Astrocyte (in vitro differentiated cells and primary cell): ENCODE data around the gene P4HA2. TPM values are rescaled to one million over a fixed set of nuclear protein-coding genes. Genes with fewer than 3 reads are reported as not detected.

Source experiments
- DNase-seq: peaks from one replicate; pipeline ENCODE4 v3.0.0-alpha.2; 2010; ENCODE audit warnings: low read depth
- FAIRE-seq: peaks from 2 replicates; lab custom pipeline; 2011; peaks lifted over from hg19 to GRCh38; lab: Jason Lieb, UNC
- H2AFZ ChIP-seq: 2 replicates; pipeline ENCODE4 v1.6.0; 2012; ENCODE audit warnings: low read depth, low read length, inconsistent platforms
- H3K27ac ChIP-seq: 2 replicates; pipeline ENCODE4 v1.5.1; 2011; ENCODE audit warnings: low read depth, low read length, inconsistent platforms
- H3K27me3 ChIP-seq: 2 replicates; pipeline ENCODE4 v1.6.0; 2011; ENCODE audit warnings: low read length, inconsistent platforms; ENCODE audit not compliant: insufficient read depth
- H3K36me3 ChIP-seq: 2 replicates; pipeline ENCODE4 v1.5.1; 2011; ENCODE audit warnings: low read length, inconsistent platforms; ENCODE audit not compliant: insufficient read depth
- H3K4me1 ChIP-seq: 2 replicates; pipeline ENCODE4 v1.5.1; 2011; ENCODE audit warnings: low read length, inconsistent platforms; ENCODE audit not compliant: insufficient read depth
- H3K4me2 ChIP-seq: 2 replicates; pipeline ENCODE4 v1.6.0; 2012; ENCODE audit warnings: low read length, inconsistent platforms
- H3K4me3 ChIP-seq: 2 replicates; pipeline ENCODE4 v1.5.1; 2011; ENCODE audit warnings: low read depth, mild to moderate bottlenecking, low read length, inconsistent platforms; ENCODE audit not compliant: insufficient read depth
- H3K79me2 ChIP-seq: 2 replicates; pipeline ENCODE4 v1.6.0; 2012; ENCODE audit warnings: mild to moderate bottlenecking, low read length, inconsistent platforms; ENCODE audit not compliant: insufficient read depth
- H3K9ac ChIP-seq: 2 replicates; pipeline ENCODE4 v1.6.0; 2012; ENCODE audit warnings: mild to moderate bottlenecking, low read length, inconsistent platforms
- H3K9me3 ChIP-seq: 2 replicates; pipeline ENCODE4 v1.5.1; 2012; ENCODE audit warnings: low read depth, mild to moderate bottlenecking, low read length, inconsistent platforms; ENCODE audit not compliant: insufficient read depth
- H4K20me1 ChIP-seq: 2 replicates; pipeline ENCODE4 v1.6.0; 2012; ENCODE audit warnings: low read length, inconsistent platforms; ENCODE audit not compliant: insufficient read depth
- H3K27ac Mint-ChIP-seq: one replicate; pipeline ENCODE4 v1.8.0; 2021; ENCODE audit warnings: mild to moderate bottlenecking, mixed read lengths; ENCODE audit not compliant: unreplicated experiment
- H3K27me3 Mint-ChIP-seq: one replicate; pipeline ENCODE4 v1.8.0; 2021; ENCODE audit warnings: low read depth, mixed read lengths; ENCODE audit not compliant: unreplicated experiment
- H3K36me3 Mint-ChIP-seq: one replicate; pipeline ENCODE4 v1.8.0; 2021; ENCODE audit warnings: low read depth, mixed read lengths; ENCODE audit not compliant: unreplicated experiment
- H3K4me1 Mint-ChIP-seq: one replicate; pipeline ENCODE4 v1.8.0; 2021; ENCODE audit warnings: low read depth, mixed read lengths; ENCODE audit not compliant: unreplicated experiment
- H3K4me3 Mint-ChIP-seq: one replicate; pipeline ENCODE4 v1.8.0; 2021; ENCODE audit warnings: mild to moderate bottlenecking, moderate library complexity, mixed read lengths; ENCODE audit not compliant: unreplicated experiment
- H3K9me3 Mint-ChIP-seq: one replicate; pipeline ENCODE4 v1.8.0; 2021; ENCODE audit warnings: mild to moderate bottlenecking, mixed read lengths; ENCODE audit not compliant: unreplicated experiment
- EZH2 ChIP-seq: IDR thresholded peaks from 2 replicates; pipeline ENCODE4 v1.6.1; 2012; ENCODE audit warnings: mild to moderate bottlenecking, low read length, inconsistent platforms; ENCODE audit not compliant: insufficient read depth
- total RNA-seq: library from RNA; stranded (reverse); gene quantifications from 2 replicates; pipeline ENCODE4 v1.2.1, GENCODE V29; 2021
- TF ChIP-seq, protein P1 (sequence below): IDR thresholded peaks from 2 replicates; pipeline ENCODE4 v1.5.1; 2011; ENCODE audit warnings: low read depth, mild to moderate bottlenecking, inconsistent platforms, low read length, moderate library complexity; ENCODE audit not compliant: insufficient read depth

Gene P4HA2
- total RNA-seq, 1 donor from 2014 or later, result 214 TPM

DNA sequence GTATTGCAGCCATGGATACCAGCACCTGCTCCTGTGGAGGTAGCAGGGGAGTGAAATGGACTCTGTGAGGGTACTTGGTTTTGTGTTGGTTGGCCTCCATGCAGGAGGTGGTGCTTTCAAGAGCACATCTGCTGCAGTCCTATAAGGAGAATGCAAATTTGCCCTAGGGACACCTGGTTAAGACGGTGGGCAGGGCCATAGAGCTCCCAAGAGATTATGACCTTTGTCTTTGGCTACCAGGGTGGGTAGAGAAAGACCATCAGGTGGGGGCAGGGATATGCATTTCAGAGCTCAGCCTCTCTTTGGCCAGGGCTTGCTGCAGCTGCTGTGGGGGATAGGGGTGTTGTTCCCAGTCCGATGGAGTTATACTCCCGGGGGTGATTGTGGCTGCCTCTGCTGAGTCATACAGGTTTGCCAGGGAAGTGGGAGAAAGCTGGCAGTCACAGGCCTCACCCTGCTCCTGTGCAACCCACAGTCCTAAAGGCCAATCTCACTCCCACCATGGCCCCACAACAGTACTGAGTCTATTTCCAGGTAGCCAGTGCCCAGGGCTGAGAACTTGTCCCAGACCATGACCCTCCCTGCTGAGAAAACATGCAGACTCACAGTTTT lies 15.8 kb upstream of the P4HA2 start:
- TF ChIP-seq EZH2, result no peak
- TF ChIP-seq, protein P1, sequence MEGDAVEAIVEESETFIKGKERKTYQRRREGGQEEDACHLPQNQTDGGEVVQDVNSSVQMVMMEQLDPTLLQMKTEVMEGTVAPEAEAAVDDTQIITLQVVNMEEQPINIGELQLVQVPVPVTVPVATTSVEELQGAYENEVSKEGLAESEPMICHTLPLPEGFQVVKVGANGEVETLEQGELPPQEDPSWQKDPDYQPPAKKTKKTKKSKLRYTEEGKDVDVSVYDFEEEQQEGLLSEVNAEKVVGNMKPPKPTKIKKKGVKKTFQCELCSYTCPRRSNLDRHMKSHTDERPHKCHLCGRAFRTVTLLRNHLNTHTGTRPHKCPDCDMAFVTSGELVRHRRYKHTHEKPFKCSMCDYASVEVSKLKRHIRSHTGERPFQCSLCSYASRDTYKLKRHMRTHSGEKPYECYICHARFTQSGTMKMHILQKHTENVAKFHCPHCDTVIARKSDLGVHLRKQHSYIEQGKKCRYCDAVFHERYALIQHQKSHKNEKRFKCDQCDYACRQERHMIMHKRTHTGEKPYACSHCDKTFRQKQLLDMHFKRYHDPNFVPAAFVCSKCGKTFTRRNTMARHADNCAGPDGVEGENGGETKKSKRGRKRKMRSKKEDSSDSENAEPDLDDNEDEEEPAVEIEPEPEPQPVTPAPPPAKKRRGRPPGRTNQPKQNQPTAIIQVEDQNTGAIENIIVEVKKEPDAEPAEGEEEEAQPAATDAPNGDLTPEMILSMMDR, result no peak
- H3K27ac Mint-ChIP-seq, result peak overlapping the region; percentile 58
- no peak for FAIRE-seq

DNA sequence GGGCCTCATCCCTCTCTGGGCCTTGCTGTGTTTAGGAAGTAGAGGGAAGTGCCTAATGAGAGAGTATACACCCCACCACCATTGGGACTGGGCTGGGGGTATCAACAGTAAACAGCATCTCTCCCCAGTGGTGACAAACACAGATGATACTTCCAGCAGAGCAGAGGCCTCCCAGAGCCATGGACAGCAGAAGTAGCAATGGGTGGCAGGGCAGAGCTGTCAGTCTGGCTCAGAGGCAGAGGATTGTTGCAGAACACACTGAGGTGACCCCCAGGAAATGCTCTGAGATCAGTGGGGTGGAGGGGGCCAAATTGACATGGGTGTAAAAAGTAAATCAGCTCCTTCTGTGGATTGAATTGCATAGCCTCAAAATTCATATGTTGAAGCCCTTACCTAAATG lies 12.1 kb upstream of the P4HA2 start:
- Histone ChIP-seq H2AFZ (no peak overlapping the region), H3K27ac (no peak overlapping the region), H3K36me3 (no peaks in the 10 kb centered on the region), H3K9ac (no peak overlapping the region), H3K4me1 (no peaks in the 10 kb centered on the region), H3K4me2 (no peak overlapping the region), H4K20me1 (no peaks in the 10 kb centered on the region), H3K79me2 (no peaks in the 10 kb centered on the region), H3K9me3 (no peaks in the 10 kb centered on the region), H3K27me3 (no peaks in the 10 kb centered on the region), H3K4me3 (no peak overlapping the region)
- Mint-ChIP-seq H3K27me3 (no peaks in the 10 kb centered on the region), H3K4me3 (no peak overlapping the region), H3K27ac (no peak overlapping the region), H3K36me3 (peaks cover 4% of the 10 kb centered on the region), H3K9me3 (peaks cover 10% of the 10 kb centered on the region), H3K4me1 (peaks cover 5% of the 10 kb centered on the region)
- TF ChIP-seq, protein P1, result no peak
- no peak for TF ChIP-seq EZH2
- DNase-seq (no peak), FAIRE-seq (no peak)

More for the DNA sequence above, 15.8 kb upstream of the P4HA2 start:
- no peak overlapping the region for H3K4me3 Mint-ChIP-seq
- H3K9me3 Mint-ChIP-seq, result peaks cover 12% of the 10 kb centered on the region
- Histone ChIP-seq H3K27me3 (peaks cover 2% of the 10 kb centered on the region), H3K36me3 (no peaks in the 10 kb centered on the region), H3K9ac (no peak overlapping the region), H3K79me2 (no peaks in the 10 kb centered on the region), H3K9me3 (no peaks in the 10 kb centered on the region), H2AFZ (no peak overlapping the region), H3K4me3 (no peak overlapping the region), H3K27ac (no peak overlapping the region), H4K20me1 (no peaks in the 10 kb centered on the region), H3K4me1 (no peaks in the 10 kb centered on the region), H3K4me2 (no peak overlapping the region)
- peaks cover 4% of the 10 kb centered on the region for H3K36me3 Mint-ChIP-seq
- DNase-seq, result no peak
- H3K4me1 Mint-ChIP-seq, result no peaks in the 10 kb centered on the region
- H3K27me3 Mint-ChIP-seq, result no peaks in the 10 kb centered on the region

GRCh38 chr5:132238901-132239500 lies 11.3 kb upstream of the P4HA2 start:
- H3K9me3 ChIP-seq, result no peaks in the 10 kb centered on the region
- no peaks in the 10 kb centered on the region for H3K79me2 ChIP-seq
- H3K27me3 Mint-ChIP-seq, result no peaks in the 10 kb centered on the region
- H3K4me3 Mint-ChIP-seq, result no peak overlapping the region
- peaks cover 4% of the 10 kb centered on the region for H3K36me3 Mint-ChIP-seq
- H3K36me3 ChIP-seq, result no peaks in the 10 kb centered on the region
- peak overlapping the region; percentile 16 for H3K27ac Mint-ChIP-seq
- DNase-seq (no peak), FAIRE-seq (no peak)
- H3K27ac ChIP-seq, result no peak overlapping the region
- TF ChIP-seq EZH2, result no peak
- TF ChIP-seq, protein P1, result no peak
- H3K4me1 Mint-ChIP-seq, result peaks cover 5% of the 10 kb centered on the region
- H2AFZ ChIP-seq, result no peak overlapping the region
- H3K4me1 ChIP-seq, result no peaks in the 10 kb centered on the region
- H3K4me2 ChIP-seq, result no peak overlapping the region
- H3K9me3 Mint-ChIP-seq, result peaks cover 8% of the 10 kb centered on the region
- H3K9ac ChIP-seq, result no peak overlapping the region
- no peaks in the 10 kb centered on the region for H3K27me3 ChIP-seq
- no peak overlapping the region for H3K4me3 ChIP-seq
- H4K20me1 ChIP-seq, result no peaks in the 10 kb centered on the region
